Activated CD8-positive, alpha-beta memory T cell treated with anti-CD3 and anti-CD28 coated beads, Interleukin-2, amount 50 U/mL, for 24 hours (primary cell): Measurements from ENCODE around the gene S100P.
"Not testable (repeated sequence)": the region's sequence is repeated elsewhere in the genome, so short reads cannot be mapped to it uniquely, and the experiment has no call there.

Experiments
- DNase-seq: peaks from one replicate; pipeline ENCODE4 v3.0.0-alpha.2; 2020; ENCODE audit errors: extremely low read depth

S100P gene

GRCh38 chr4:6724421-6725111 is 30.9 kb downstream of the S100P start:
- DNase-seq, result no peak

- DNase-seq, result not testable (repeated sequence)
These were observed 31.8 kb downstream of the S100P start for GRCh38 chr4:6725427-6725961.

GRCh38 chr4:6727081-6727942 is 33.6 kb downstream of the S100P start:
- DNase-seq, result no peak

- DNase-seq, result no peak
These were observed 34.2 kb downstream of the S100P start for GRCh38 chr4:6727943-6728250.

- DNase-seq, result no peak
These were observed 34.8 kb downstream of the S100P start for GRCh38 chr4:6728320-6729029.

- no peak for DNase-seq
These were observed 37.1 kb downstream of the S100P start for GRCh38 chr4:6730603-6731317.

GRCh38 chr4:6731318-6731675 is 37.6 kb downstream of the S100P start:
- DNase-seq, result no peak

- DNase-seq, result no peak
These were observed 38.1 kb downstream of the S100P start for GRCh38 chr4:6731780-6732179.

GRCh38 chr4:6732441-6733357 is 39.0 kb downstream of the S100P start:
- DNase-seq, result no peak

GRCh38 chr4:6733358-6734164 is 39.9 kb downstream of the S100P start:
- DNase-seq, result no peak

GRCh38 chr4:6734165-6734786 is 40.6 kb downstream of the S100P start:
- DNase-seq, result no peak

- no peak for DNase-seq
These were observed 46.2 kb downstream of the S100P start for GRCh38 chr4:6739920-6740319.

GRCh38 chr4:6740347-6740746 is 46.7 kb downstream of the S100P start:
- DNase-seq, result no peak

GRCh38 chr4:6742507-6742906 is 48.8 kb downstream of the S100P start:
- no peak for DNase-seq

- DNase-seq, result no peak
These were observed 49.3 kb downstream of the S100P start for GRCh38 chr4:6742989-6743388.
